Stimulated activated CD8-positive, alpha-beta memory T cell treated with anti-CD3 and anti-CD28 coated beads, Interleukin-4, amount 100 ng/mL, for 24 hours (primary cell): ENCODE results near the gene FILIP1.

Source experiments
- DNase-seq: peaks from one replicate; pipeline ENCODE4 v3.0.0-alpha.2; 2020; ENCODE audit warnings: low read depth

The FILIP1 gene

GRCh38 chr6:75379536-75379935 lies 114.1 kb downstream of the FILIP1 start:
- DNase-seq, result no peak

GRCh38 chr6:75378101-75378500 lies 115.5 kb downstream of the FILIP1 start:
- DNase-seq, result no peak

GRCh38 chr6:75377386-75377785 lies 116.2 kb downstream of the FILIP1 start:
- no peak for DNase-seq

- DNase-seq, result no peak
Observed at GRCh38 chr6:75376347-75377024, 117.1 kb downstream of the FILIP1 start.

GRCh38 chr6:75374961-75375400 lies 118.6 kb downstream of the FILIP1 start:
- DNase-seq, result no peak

- no peak for DNase-seq
Observed at GRCh38 chr6:75372884-75373283, 120.7 kb downstream of the FILIP1 start.

- DNase-seq, result no peak
Observed at GRCh38 chr6:75370011-75370410, 123.6 kb downstream of the FILIP1 start.

- no peak for DNase-seq
Observed at GRCh38 chr6:75368864-75369402, 124.7 kb downstream of the FILIP1 start.

GRCh38 chr6:75368151-75368779 lies 125.3 kb downstream of the FILIP1 start:
- no peak for DNase-seq

- DNase-seq, result no peak
Observed at GRCh38 chr6:75363304-75363703, 130.3 kb downstream of the FILIP1 start.

GRCh38 chr6:75353644-75354043 lies 140.0 kb downstream of the FILIP1 start:
- DNase-seq, result no peak

- DNase-seq, result no peak
Observed at GRCh38 chr6:75351570-75351969, 142.0 kb downstream of the FILIP1 start.

GRCh38 chr6:75350808-75351207 lies 142.8 kb downstream of the FILIP1 start:
- DNase-seq, result no peak

GRCh38 chr6:75350156-75350555 lies 143.4 kb downstream of the FILIP1 start:
- no peak for DNase-seq

GRCh38 chr6:75349262-75349984 lies 144.2 kb downstream of the FILIP1 start:
- DNase-seq, result no peak

- DNase-seq, result no peak
Observed at GRCh38 chr6:75348882-75349261, 144.7 kb downstream of the FILIP1 start.

- DNase-seq, result no peak
Observed at GRCh38 chr6:75347898-75348610, 145.5 kb downstream of the FILIP1 start.

- DNase-seq, result no peak
Observed at GRCh38 chr6:75345413-75345812, 148.2 kb downstream of the FILIP1 start.

- no peak for DNase-seq
Observed at GRCh38 chr6:75344455-75344854, 149.1 kb downstream of the FILIP1 start.

GRCh38 chr6:75344021-75344420 lies 149.6 kb downstream of the FILIP1 start:
- no peak for DNase-seq

GRCh38 chr6:75337835-75338580 lies 155.6 kb downstream of the FILIP1 start:
- no peak for DNase-seq
